Body of pancreas (tissue), 4 donors: Measurements from ENCODE around the gene CGB2. TPM values are rescaled to one million over a fixed set of nuclear protein-coding genes. Genes with fewer than 3 reads are reported as not detected.

ENCODE experiments used
- ATAC-seq: fragments of 150-250 bp; one replicate; pipeline ENCODE4 v1.9.1; 2016
- DNase-seq, 4 donors: peaks; one replicate each; pipeline ENCODE4 v3.0.0-alpha.2; 2019
- H3K27ac ChIP-seq, 4 donors: fragments of 200-600 bp; sonication (generic); 1 replicate in 3 of 4; 2 replicates in 1 of 4; pipeline versions ENCODE4 v1.5.1 to v1.6.1; 2016 to 2019; ENCODE audit warnings: mild to moderate bottlenecking in 1 of 4, mixed read lengths in 1 of 4, moderate library complexity in 1 of 4
- H3K27me3 ChIP-seq, 2 donors: fragments of 200-600 bp; sonication (generic); one replicate each; pipeline ENCODE4 v1.6.0; 2016; ENCODE audit warnings: mild to moderate bottlenecking in 1 of 2
- H3K36me3 ChIP-seq, 2 donors: fragments of 200-600 bp; sonication (generic); replicated peaks in 1 of 2; 2 replicates each; pipeline ENCODE4 v1.5.1; 2016; ENCODE audit warnings: low read depth in 2 of 2; ENCODE audit not compliant: insufficient read depth in 1 of 2
- H3K4me1 ChIP-seq: fragments of 200-600 bp; sonication (generic); one replicate; pipeline ENCODE4 v1.6.0; 2016
- H3K4me3 ChIP-seq, 2 donors: fragments of 200-600 bp; sonication (generic); 1 replicate in 1 of 2; 2 replicates in 1 of 2; pipeline ENCODE4 v1.5.1; 2016 to 2019
- H3K9me3 ChIP-seq, 3 donors: fragments of 200-600 bp; sonication (generic); 1 replicate in 2 of 3; 2 replicates in 1 of 3; pipeline ENCODE4 v1.5.1; 2016
- POLR2A ChIP-seq, 3 donors: fragments of 450-650 bp; IDR thresholded peaks; one replicate each; pipeline ENCODE4 v1.6.1; 2016; ENCODE audit warnings: antibody characterized with exemption in 3 of 3, mild to moderate bottlenecking in 2 of 3
- WGBS, 2 donors: methylation state at CpG; one replicate each; pipeline ENCODE4 v1.1.5; 2017; 5-methylcytosine and 5-hydroxymethylcytosine counted together
- intact Hi-C: fragments of 100-400 bp; cut with DNase I; formaldehyde crosslinking; loops from one replicate; pipeline ENCODE4 v1.15.1; 2023
- total RNA-seq, 2 donors: library from RNA; depleted of rRNA; stranded (reverse); fragments of >200 nt; gene quantifications; one replicate each; pipeline ENCODE4 v1.1.0, GENCODE V29; 2016
- TF ChIP-seq, protein P1 (sequence below), 7 experiments: fragments of 450-650 bp in 4 of 7; fragments of 200-600 bp in 3 of 7; sonication (generic) in 3 of 7; IDR thresholded peaks; one replicate each; pipeline ENCODE4 v1.5.1; 2016 to 2019; ENCODE audit warnings: antibody characterized with exemption in 7 of 7

The CGB2 gene
- total RNA-seq, 2 donors from 2014 or later = not detected

DNA sequence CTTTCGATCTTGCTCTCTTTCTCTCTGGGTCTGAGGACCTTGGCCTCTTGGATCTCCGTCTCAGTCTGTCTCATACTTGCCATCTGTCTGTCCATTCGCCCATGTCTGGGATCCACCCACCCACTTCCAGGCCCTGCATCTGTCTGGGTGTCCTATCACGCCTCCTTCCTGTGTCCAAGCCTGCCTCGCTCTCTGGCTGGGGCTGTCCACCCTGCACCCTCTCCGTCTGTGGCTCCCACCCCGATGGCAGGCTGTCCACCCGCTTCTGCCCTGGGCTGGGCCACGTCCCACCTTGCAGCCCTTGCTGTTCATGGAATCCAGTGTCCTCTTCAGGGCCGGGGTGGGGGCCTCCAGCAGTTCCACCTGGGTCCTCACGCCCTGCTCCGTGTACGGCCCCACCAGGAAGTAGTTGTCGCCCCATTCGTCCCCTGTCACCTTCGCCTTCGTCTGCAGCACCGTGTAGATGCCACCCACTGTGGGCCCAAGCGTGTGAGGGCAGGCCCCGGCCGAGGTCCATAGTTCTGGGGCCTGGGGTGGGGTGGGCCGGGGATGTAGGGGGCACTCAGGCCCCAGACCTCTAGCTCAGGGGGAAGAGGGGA lies 40.6 kb upstream of the CGB2 start:
- DNase-seq (no peak), ATAC-seq (no peak)
- Histone ChIP-seq H3K4me1 (peaks cover 26% of the 10 kb centered on the region), H3K4me3 (no peak overlapping the region), H3K27me3 (no peaks in the 10 kb centered on the region), H3K9me3 (no peaks in the 10 kb centered on the region), H3K36me3 (no peaks in the 10 kb centered on the region), H3K27ac (no peak overlapping the region)
- intact Hi-C loops = no loop called here
- TF ChIP-seq POLR2A (IDR thresholded peaks at IDR 0.05) = no peak
- TF ChIP-seq, protein P1, sequence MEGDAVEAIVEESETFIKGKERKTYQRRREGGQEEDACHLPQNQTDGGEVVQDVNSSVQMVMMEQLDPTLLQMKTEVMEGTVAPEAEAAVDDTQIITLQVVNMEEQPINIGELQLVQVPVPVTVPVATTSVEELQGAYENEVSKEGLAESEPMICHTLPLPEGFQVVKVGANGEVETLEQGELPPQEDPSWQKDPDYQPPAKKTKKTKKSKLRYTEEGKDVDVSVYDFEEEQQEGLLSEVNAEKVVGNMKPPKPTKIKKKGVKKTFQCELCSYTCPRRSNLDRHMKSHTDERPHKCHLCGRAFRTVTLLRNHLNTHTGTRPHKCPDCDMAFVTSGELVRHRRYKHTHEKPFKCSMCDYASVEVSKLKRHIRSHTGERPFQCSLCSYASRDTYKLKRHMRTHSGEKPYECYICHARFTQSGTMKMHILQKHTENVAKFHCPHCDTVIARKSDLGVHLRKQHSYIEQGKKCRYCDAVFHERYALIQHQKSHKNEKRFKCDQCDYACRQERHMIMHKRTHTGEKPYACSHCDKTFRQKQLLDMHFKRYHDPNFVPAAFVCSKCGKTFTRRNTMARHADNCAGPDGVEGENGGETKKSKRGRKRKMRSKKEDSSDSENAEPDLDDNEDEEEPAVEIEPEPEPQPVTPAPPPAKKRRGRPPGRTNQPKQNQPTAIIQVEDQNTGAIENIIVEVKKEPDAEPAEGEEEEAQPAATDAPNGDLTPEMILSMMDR (IDR thresholded peaks at IDR 0.05) = no peak
- whole genome bisulfite sequencing, 2 donors = 90 to 92% methylated on average over 10 to 19 of the region's 22 CpGs

DNA sequence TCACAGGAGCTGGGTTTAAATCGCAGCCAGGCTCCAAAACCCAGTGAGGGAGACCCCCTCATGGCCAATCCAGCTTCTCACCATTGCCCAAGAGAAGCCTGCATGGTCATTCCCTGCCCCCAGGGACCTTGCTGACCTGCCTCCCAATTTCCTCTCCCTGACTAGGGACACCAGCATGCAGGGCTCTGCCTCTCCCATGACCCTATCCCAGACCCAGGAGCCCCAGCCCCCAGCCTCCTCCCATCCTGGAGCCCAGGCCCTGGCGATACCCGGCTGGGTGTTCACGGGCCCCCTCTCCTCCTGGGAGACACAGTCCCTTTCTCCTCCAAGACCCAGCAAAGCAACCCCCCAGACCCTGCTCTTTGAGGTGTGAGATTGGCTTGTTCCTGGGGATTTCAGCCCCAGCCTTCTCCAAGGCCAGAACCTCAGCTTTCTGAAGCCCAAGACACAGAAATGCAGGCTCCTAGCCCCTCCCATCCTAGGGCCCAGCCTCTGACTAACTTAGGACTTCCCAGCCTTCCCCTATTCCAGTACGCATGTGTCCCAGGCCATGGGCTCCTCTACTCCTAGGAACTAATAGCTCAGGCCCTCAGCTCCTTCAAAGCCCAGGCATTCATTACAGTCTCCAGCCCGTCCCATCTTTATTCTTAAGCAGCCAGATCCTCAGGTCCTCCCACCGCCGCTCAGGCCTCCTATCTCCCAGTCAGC lies 39.7 kb upstream of the CGB2 start:
- Histone ChIP-seq H3K4me3 (peak overlapping the region; percentile 60 to 77), H3K27me3 (no peaks in the 10 kb centered on the region), H3K36me3 (no peaks in the 10 kb centered on the region), H3K9me3 (no peaks in the 10 kb centered on the region), H3K27ac (peak overlapping the region; percentile 85 to 95 (median 89)), H3K4me1 (peaks cover 26% of the 10 kb centered on the region)
- TF ChIP-seq POLR2A (IDR thresholded peaks at IDR 0.05) = peak in 1 of 3 donors; percentile 51
- TF ChIP-seq, protein P1 (IDR thresholded peaks at IDR 0.05) = no peak
- peak; percentile 39 to 75 (median 66) for DNase-seq
- ATAC-seq = no peak
- 5 to 17% methylated on average over 4 to 8 of the region's 8 CpGs for WGBS, 2 donors
- intact Hi-C loops = no loop called here

DNA sequence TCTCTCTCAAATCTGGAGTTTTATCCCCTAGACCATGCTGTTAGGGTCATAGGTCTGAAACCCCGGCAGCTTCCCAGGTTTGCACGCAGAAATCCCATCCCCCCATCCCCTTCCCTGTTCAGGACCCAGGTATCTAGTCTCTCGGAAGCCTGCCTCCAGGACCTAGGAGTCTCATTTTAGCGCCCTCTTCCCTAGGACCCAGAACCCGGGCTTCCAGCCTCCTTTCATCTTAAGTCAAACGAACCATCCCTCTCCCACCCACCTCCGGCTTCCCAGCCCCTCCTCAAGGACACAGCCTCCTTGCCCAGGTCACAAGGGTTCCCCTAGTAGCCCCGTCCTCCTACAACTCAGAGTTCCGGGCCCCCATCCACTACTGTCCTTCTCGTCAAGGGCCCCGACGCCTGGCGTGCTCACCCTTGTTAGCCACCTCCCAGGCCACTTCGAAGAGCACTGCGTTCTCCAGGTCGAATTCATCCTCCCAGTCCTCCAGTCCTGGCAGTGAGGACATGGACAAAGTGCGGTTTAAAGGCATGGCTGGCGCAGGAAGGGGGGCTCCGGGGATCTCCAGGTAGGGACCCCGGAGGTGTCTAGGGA lies 39.0 kb upstream of the CGB2 start:
- ATAC-seq (no peak), DNase-seq (peak in 1 of 4 donors; percentile 34)
- Histone ChIP-seq H3K4me3 (peak overlapping the region; percentile 60 to 77), H3K27me3 (no peaks in the 10 kb centered on the region), H3K4me1 (peaks cover 26% of the 10 kb centered on the region), H3K36me3 (no peaks in the 10 kb centered on the region), H3K9me3 (no peaks in the 10 kb centered on the region), H3K27ac (peak overlapping the region; percentile 85 to 95 (median 89))
- 1% methylated on average over 16 to 20 of the region's 20 CpGs for WGBS, 2 donors
- TF ChIP-seq POLR2A (IDR thresholded peaks at IDR 0.05) = no peak
- intact Hi-C loops = no loop called here

DNA sequence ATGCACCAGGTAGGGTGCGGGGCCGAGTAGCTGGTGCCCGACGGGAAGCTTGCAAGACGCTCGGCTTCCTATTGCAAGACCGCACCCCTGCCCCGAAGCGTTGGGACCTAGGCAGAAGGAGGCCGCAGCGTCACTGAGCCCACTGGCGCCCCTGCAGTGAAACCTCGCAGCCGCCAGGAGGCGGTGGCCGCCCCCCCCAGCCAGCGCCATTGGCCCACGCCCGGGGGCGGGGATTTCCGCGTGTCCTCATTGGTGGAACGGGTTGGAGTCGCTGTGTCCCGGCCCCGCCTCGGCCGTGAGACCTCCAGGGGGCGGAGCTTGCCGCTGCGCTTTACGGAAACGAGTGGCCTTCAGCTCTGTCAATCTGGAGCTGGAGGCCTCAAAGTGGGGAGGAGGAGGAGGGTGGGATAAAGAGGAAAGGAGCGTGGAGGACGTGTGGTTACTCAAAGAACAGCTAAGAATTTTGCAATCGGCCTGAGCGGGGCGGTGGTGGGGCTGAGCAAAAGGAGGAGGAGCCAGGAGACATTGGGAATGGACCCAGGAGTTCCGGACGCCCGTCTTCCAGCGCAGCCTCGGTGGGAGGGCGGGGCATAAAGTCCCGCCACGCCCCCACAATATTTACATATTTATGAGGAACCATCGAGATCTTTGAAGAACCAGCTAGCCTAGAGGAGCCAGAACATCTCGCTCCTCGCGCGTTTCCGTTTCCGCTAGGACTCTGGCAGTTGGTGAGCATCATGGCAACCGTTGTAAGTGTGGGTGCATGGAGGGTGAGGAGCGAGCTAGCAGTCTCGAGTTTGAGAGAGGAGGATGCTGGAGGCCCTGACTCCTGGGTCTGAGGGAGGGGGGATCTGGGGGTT lies 38.3 kb upstream of the CGB2 start, which contains the start of the genes GYS1 and RUVBL2:
TSS of gene GYS1 (minus strand) at position 135 of the 860 bp plus-strand sequence. CDS start 197 bp downstream, outside the sequence.
TSS of gene RUVBL2 (plus strand) at position 713 of the 860 bp plus-strand sequence. CDS start at position 738, 25 bp downstream.
- H3K27me3 ChIP-seq = no peaks in the 10 kb centered on the region
- H3K4me3 ChIP-seq = peak within 1 kb of the TSS; percentile 60 to 77
- peak; percentile 99 to 100 (median 100) for DNase-seq
- H3K27ac ChIP-seq = peak within 1 kb of the TSS; percentile 85 to 95 (median 89)
- peaks cover 26% of the 10 kb centered on the region for H3K4me1 ChIP-seq
- TF ChIP-seq POLR2A (IDR thresholded peaks at IDR 0.05) = peak; percentile 74 to 84 (median 84)
- TF ChIP-seq, protein P1 (IDR thresholded peaks at IDR 0.05) = peak; percentile 97 to 99 (median 99)
- intact Hi-C loops = no loop called here
- H3K9me3 ChIP-seq = no peaks in the 10 kb centered on the region
- H3K36me3 ChIP-seq = no peaks in the 10 kb centered on the region
- WGBS, 2 donors = 0 to 1% methylated on average over 42 to 49 of the region's 56 CpGs
- ATAC-seq = peak; percentile 96
